ENCODE data around the gene PDZD7.

PDZD7 gene

DNA sequence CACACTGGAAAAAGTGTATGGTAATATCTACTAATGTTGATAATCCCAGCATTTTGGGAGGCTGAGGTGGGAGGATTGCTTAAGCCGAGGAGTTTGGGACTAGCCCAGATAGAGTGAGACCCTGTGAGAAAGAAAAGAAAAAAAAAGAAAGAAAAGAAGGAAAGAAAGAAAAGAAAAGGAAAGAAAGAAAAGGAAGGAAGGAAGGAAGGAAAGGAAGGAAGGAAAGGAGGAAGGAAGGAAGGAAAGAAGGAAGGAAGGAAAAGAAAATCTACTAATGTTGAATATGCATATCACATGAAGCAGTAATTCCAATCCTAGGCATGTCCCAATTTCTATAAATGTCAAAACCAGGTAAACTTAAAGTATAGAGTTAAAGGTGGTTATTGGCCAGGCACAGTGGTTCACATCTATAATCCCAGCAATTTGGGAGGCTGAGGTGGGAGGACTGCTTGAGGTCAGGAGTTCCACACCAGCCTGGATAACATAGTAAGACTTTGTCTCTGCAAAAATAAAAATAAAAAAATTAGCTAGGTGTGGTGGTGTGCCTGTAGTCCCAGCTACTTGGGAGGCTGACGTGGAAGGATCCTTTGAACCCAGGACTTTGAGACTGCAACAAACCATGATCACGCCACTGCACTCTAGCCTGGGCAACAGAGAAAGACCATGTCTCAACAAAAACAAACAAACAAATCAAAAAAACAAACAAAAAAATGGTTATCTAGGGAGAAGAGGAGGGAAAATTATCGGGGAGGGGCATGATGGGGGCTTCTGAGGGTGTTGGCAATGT lies 25.6 kb upstream of the PDZD7 start:
- H4K20me1 ChIP-seq, result peaks cover 0 to 69% (median 34%) of the 10 kb centered on the region in 11 experiments; a peak in 14 of 22 replicates
- peaks cover 24 to 73% (median 67%) of the 10 kb centered on the region in 10 experiments for H3K4me1 ChIP-seq
- peak overlapping the region in 9 of 11 experiments; percentile 58 to 100 (median 97); a peak in 17 of 22 replicates for H3K4me2 ChIP-seq
- H3K36me3 ChIP-seq, result peaks cover 0 to 28% (median 7%) of the 10 kb centered on the region in 11 experiments; a peak in 11 of 22 replicates
- H3K4me3 ChIP-seq, result no peak overlapping the region
- no peaks in the 10 kb centered on the region for H3K27me3 ChIP-seq
- H3K9me3 ChIP-seq (replicated peaks in 1 of 11), result no peaks in the 10 kb centered on the region
- no peak for TF ChIP-seq Cebpa-rat (IDR thresholded peaks at IDR 0.05)
- H3K27ac ChIP-seq, result no peak overlapping the region
- no peak overlapping the region for H3K9ac ChIP-seq

DNA sequence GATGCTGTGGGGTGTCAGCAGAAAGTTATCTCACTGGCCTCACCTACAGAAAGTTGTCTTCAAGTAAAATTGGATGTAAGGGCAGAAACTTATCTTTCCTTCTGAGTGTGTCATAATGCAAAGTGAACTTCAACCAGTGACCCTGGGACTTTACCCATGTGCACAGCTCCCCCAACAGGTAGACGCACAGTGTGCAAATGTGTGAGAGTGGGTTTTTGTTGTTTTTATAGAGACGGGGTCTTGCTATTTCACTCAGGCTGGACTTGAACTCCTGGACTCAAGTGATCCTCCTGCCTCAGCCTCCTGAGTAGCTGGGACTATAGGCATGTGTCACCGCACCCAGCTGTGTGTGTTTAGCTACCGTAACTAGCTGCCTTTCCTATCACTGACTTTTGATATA lies 24.5 kb upstream of the PDZD7 start:
- Histone ChIP-seq H3K4me2 (peak overlapping the region in 9 of 11 experiments; percentile 57 to 97 (median 73); a peak in 14 of 22 replicates), H4K20me1 (peaks cover 0 to 76% (median 43%) of the 10 kb centered on the region in 11 experiments; a peak in 15 of 22 replicates), H3K27ac (no peak overlapping the region), H3K36me3 (peaks cover 0 to 28% (median 7%) of the 10 kb centered on the region in 11 experiments; a peak in 11 of 22 replicates), H3K9ac (no peak overlapping the region), H3K4me3 (no peak overlapping the region), H3K27me3 (peaks cover 0 to 7% (median 3%) of the 10 kb centered on the region in 11 experiments; a peak in 8 of 22 replicates), H3K4me1 (peaks cover 24 to 79% (median 72%) of the 10 kb centered on the region in 10 experiments), H3K9me3 (replicated peaks in 1 of 11) (no peaks in the 10 kb centered on the region)
- no peak for TF ChIP-seq Cebpa-rat (IDR thresholded peaks at IDR 0.05)

DNA sequence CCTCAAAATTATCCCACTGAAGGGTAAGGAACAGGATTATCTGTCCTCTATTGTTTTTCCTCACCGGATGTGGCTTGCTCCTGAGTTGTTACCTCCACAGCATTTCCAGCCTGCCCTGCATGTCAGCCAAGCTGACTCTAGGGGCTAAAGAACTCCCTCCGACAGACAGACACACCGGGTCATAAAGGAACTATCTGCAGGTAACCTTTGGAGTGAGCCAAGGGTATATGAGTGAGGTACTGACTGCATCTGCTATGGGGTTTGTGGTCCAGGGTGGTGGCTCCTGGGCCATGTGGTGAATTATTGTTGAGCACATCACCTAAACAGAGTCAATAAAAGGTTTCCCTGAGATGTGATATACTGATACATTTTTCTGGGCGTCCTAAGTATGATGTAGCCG lies 23.9 kb upstream of the PDZD7 start:
- Histone ChIP-seq H3K4me1 (peaks cover 28 to 82% (median 75%) of the 10 kb centered on the region in 10 experiments), H3K36me3 (peaks cover 0 to 28% (median 7%) of the 10 kb centered on the region in 11 experiments; a peak in 11 of 22 replicates), H3K9ac (peak overlapping the region in 1 of 11 experiments; percentile 27; a peak in 1 of 22 replicates), H3K27me3 (peaks cover 3 to 12% (median 8%) of the 10 kb centered on the region in 11 experiments; a peak in 15 of 22 replicates), H3K27ac (no peak overlapping the region), H4K20me1 (peaks cover 0 to 77% (median 47%) of the 10 kb centered on the region in 11 experiments; a peak in 15 of 22 replicates), H3K9me3 (replicated peaks in 1 of 11) (no peaks in the 10 kb centered on the region), H3K4me3 (no peak overlapping the region), H3K4me2 (peak overlapping the region; percentile 22 to 97 (median 69))
- TF ChIP-seq Cebpa-rat (IDR thresholded peaks at IDR 0.05), result no peak

DNA sequence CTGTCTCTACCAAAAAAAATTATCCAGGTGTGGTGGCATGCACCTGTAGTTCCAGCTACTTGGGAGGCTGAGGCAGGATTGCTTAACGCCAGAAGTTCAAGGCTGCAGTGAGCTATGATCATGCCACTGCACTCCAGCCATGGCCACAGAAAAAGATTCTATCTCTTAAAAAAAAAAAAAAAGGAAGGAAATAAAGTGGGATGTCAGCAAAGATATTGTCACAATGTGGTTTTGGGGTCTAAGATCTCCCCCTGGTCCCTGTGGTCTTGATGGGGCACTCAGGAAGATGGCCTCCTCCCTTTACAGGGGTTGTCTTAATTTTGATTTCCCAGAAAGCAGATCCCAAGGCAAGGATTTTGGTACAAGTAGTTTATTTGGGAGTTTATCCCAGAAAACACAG lies 23.4 kb upstream of the PDZD7 start:
- Histone ChIP-seq H3K4me3 (no peak overlapping the region), H3K36me3 (peaks cover 0 to 28% (median 7%) of the 10 kb centered on the region in 11 experiments; a peak in 11 of 22 replicates), H3K4me1 (peaks cover 23 to 77% (median 70%) of the 10 kb centered on the region in 10 experiments), H4K20me1 (peaks cover 0 to 73% (median 46%) of the 10 kb centered on the region in 11 experiments; a peak in 16 of 22 replicates), H3K4me2 (peak overlapping the region; percentile 22 to 97 (median 69)), H3K9me3 (replicated peaks in 1 of 11) (no peaks in the 10 kb centered on the region), H3K27me3 (peaks cover 8 to 18% (median 13%) of the 10 kb centered on the region in 11 experiments), H3K9ac (peak overlapping the region in 1 of 11 experiments; percentile 27; a peak in 2 of 22 replicates), H3K27ac (no peak overlapping the region)
- no peak for TF ChIP-seq Cebpa-rat (IDR thresholded peaks at IDR 0.05)

DNA sequence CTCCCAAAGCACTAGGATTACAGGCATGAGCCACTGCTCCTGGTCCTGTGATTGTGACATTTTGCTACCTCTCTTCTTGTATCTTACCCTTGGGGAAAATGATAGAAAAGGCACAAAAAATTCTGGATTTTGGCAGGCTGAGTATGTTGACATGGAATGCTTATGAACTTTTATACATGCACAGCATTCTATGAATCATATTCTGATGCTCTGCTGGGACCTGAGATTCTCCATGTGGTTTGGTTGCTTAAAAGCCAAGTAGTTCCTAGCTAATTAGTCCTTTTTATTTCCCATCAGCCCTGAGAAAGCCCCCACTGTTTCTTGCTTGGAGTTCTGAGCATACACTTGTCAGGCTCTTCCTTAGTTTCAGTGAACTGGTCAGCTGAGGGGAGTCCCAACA lies 22.6 kb upstream of the PDZD7 start:
- H4K20me1 ChIP-seq, result peaks cover 0 to 82% (median 41%) of the 10 kb centered on the region in 11 experiments; a peak in 16 of 22 replicates
- H3K4me2 ChIP-seq, result peak overlapping the region in 8 of 11 experiments; percentile 57 to 97 (median 71); a peak in 12 of 22 replicates

DNA sequence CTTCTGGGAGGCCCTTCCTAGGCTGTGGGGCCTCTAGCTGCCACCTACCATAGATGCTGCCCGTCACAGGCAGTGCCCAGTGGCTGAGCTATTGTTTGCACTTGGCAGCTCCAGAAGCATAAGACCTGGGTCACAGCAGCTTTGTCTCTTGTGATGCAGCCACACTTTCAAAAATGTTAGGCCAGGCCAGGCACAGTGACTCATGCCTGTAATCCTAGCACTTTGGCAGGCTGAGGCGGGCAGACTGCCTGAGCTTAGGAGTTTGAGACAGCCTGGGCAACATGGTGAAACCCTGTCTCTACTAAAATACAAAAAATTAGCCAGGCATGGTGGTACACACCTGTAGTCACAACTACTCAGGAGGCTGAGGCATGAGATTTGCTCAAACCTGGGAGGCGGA lies 21.4 kb upstream of the PDZD7 start:
- H3K4me1 ChIP-seq, result peaks cover 23 to 58% (median 52%) of the 10 kb centered on the region in 10 experiments

More for the DNA sequence above, 22.6 kb upstream of the PDZD7 start:
- Histone ChIP-seq H3K4me3 (no peak overlapping the region), H3K9ac (no peak overlapping the region), H3K27ac (no peak overlapping the region), H3K4me1 (peaks cover 23 to 69% (median 61%) of the 10 kb centered on the region in 10 experiments), H3K36me3 (peaks cover 0 to 28% (median 7%) of the 10 kb centered on the region in 11 experiments; a peak in 11 of 22 replicates), H3K9me3 (replicated peaks in 1 of 11) (no peaks in the 10 kb centered on the region), H3K27me3 (peaks cover 16 to 26% (median 21%) of the 10 kb centered on the region in 11 experiments)
- no peak for TF ChIP-seq Cebpa-rat (IDR thresholded peaks at IDR 0.05)

DNA sequence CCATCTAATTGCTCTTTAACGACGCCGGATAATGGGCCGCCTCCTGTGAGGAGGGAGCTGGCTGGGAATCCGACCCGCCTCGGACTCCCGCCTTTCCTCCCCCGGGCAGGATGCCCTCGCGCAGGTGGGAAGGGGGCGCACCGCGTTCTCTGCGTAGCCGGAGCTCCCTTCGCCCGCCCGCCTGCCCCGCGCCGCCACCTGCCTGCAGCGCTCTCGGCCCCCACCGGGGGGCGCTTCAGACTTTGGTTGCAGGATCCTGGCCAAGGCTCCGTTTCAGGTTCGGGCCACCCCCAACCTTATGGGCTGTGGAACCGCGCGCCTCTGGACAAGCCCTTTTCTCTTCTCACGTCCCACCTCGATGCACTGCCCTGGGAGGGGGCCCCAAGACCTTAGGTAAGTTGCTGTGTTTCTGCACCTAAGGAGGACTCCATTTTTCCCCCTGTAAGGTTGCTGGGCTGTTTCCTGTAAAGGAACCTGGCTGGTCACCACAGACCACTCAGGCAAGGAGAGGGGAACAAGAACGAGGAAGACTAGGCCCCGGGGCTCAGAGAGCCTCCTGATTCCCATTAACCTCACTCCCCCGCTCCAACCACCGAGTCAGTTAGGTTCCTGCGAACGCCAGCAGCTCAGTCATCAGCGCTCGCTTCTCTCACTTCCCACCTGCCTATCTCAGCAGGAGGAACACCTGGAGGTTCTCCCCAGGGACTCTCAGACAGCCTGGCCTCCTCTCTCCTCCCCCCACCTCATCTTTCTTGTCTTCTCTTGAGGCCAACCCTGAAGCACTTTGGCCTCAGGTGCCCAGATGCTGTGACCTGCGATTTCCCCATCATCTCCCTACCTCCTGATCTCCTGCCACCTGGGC lies 19.5 kb upstream of the PDZD7 start:
- peak overlapping the region in 2 of 10 experiments; percentile 6 to 27; a peak in 1 of 20 replicates for H3K4me3 ChIP-seq
- peaks cover 42 to 54% (median 51%) of the 10 kb centered on the region in 11 experiments for H3K27me3 ChIP-seq
- peaks cover 23 to 48% (median 44%) of the 10 kb centered on the region in 10 experiments for H3K4me1 ChIP-seq
- peak overlapping the region; percentile 58 to 88 (median 68) for H3K4me2 ChIP-seq
- H3K9ac ChIP-seq, result peak overlapping the region in 3 of 11 experiments; percentile 4 to 32 (median 9); a peak in 2 of 22 replicates
- H3K36me3 ChIP-seq, result peaks cover 0 to 12% (median 4%) of the 10 kb centered on the region in 11 experiments; a peak in 6 of 22 replicates
- no peak for TF ChIP-seq Cebpa-rat (IDR thresholded peaks at IDR 0.05)
- no peaks in the 10 kb centered on the region for H3K9me3 ChIP-seq (replicated peaks in 1 of 11)
- peaks cover 0 to 84% (median 37%) of the 10 kb centered on the region in 11 experiments; a peak in 16 of 22 replicates for H4K20me1 ChIP-seq
- no peak overlapping the region for H3K27ac ChIP-seq

More for the DNA sequence above, 21.4 kb upstream of the PDZD7 start:
- Histone ChIP-seq H3K27ac (no peak overlapping the region), H3K4me3 (no peak overlapping the region), H3K9me3 (replicated peaks in 1 of 11) (no peaks in the 10 kb centered on the region), H3K4me2 (no peak overlapping the region), H4K20me1 (peaks cover 0 to 92% (median 39%) of the 10 kb centered on the region in 11 experiments; a peak in 16 of 22 replicates), H3K36me3 (peaks cover 0 to 27% (median 7%) of the 10 kb centered on the region in 11 experiments; a peak in 11 of 22 replicates), H3K9ac (no peak overlapping the region), H3K27me3 (peaks cover 29 to 38% (median 34%) of the 10 kb centered on the region in 11 experiments)
- no peak for TF ChIP-seq Cebpa-rat (IDR thresholded peaks at IDR 0.05)

Data from BLaER1 treated with 17β-estradiol and CSF1 and Interleukin-3, amounts not matched to agents 10 nM and 100 nM (cell line).